Adipocyte (in vitro differentiated cells): ENCODE measurements around the gene PTPN20.

ENCODE experiments used
- DNase-seq: peaks from one replicate; pipeline ENCODE4 v3.0.0-alpha.2; 2015; ENCODE audit warnings: low read depth
- H3K27me3 ChIP-seq: replicated peaks from 2 replicates; pipeline ENCODE4 v1.7.0; 2013; ENCODE audit warnings: mild to moderate bottlenecking, low read length, moderate library complexity; ENCODE audit not compliant: control insufficient read depth, insufficient read depth
- H3K36me3 ChIP-seq: 2 replicates; pipeline ENCODE4 v1.7.0; 2013; ENCODE audit warnings: low read length, mild to moderate bottlenecking, moderate library complexity; ENCODE audit not compliant: control insufficient read depth, insufficient read depth, severe bottlenecking
- H3K4me1 ChIP-seq: 2 replicates; pipeline ENCODE4 v1.7.0; 2013; ENCODE audit warnings: mild to moderate bottlenecking, low read length, moderate library complexity; ENCODE audit not compliant: control insufficient read depth, insufficient read depth
- H3K4me3 ChIP-seq: 2 replicates; pipeline ENCODE4 v1.7.0; 2013; ENCODE audit warnings: mild to moderate bottlenecking, low read length, moderate library complexity
- H3K9ac ChIP-seq: 2 replicates; pipeline ENCODE4 v1.7.0; 2013; ENCODE audit warnings: mild to moderate bottlenecking, low read length, moderate library complexity
- H3K9me3 ChIP-seq: 2 replicates; pipeline ENCODE4 v1.7.0; 2013; ENCODE audit warnings: mild to moderate bottlenecking, low read length, moderate library complexity; ENCODE audit not compliant: control insufficient read depth

Gene PTPN20

DNA sequence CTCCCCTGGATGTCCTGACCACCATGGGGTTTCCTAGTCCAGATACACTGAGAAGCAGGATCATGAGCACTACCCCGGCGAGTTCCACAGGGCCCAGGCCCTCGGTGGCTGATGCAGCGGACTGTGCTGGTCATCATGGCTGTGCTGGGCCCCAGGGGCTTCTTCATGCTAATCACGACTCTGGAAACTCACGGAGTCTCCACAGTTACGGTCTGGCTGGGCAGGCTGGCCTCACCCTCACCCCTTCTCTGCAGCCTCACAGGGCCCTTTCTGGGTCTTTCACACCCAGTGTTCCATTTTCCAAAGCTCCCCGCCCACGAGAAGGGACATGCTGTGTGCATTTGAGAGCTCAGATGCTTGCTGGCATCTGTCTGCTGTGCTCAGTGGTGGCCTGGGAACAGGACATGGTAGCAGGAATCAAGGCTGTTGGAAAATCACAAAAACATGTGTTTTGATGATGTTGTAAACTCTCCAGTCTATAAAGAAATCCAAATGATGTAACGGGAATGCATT is 119.0 kb downstream of the PTPN20 start:
- H3K9ac ChIP-seq = peak overlapping the region; percentile 44
- no peaks in the 10 kb centered on the region for H3K9me3 ChIP-seq
- peaks cover 37% of the 10 kb centered on the region for H3K4me1 ChIP-seq
- no peak overlapping the region for H3K4me3 ChIP-seq
- H3K36me3 ChIP-seq = no peaks in the 10 kb centered on the region
- no peaks in the 10 kb centered on the region for H3K27me3 ChIP-seq
- DNase-seq = no peak

DNA sequence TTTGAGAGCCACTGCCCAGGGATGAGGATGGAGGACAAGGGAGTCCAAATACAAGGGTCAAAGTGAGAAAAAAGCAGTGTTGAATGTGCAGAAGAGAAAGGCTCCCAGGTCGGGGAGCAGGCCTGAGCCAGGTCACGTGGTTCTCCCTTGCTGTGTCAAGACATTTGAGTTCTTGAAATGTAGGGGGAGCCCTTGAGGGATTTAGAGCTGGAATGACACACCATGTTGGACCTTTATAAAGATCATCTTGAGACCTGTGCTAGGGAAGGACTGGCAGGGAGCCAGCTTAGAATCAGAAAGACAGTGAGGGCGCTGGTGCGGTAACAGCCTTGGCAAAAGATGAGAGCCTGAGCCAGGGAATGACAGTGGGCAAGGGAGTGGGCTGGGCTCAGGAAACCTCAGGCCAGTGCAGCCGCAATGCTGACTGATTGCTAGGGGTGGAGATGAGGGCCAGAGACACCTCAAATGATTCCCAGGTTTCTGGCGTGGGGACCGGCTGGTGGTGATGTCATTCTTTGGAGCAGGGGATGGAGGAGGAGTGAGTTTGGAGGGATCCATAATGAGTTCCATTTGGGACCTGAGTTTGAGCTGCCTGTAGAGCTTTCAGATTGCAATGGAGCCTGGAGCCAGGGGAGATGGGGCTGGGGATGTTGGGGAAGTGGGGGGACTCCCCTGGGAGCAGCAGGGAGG is 120.1 kb downstream of the PTPN20 start:
- H3K4me1 ChIP-seq = peaks cover 30% of the 10 kb centered on the region
- no peaks in the 10 kb centered on the region for H3K27me3 ChIP-seq
- no peaks in the 10 kb centered on the region for H3K9me3 ChIP-seq
- H3K36me3 ChIP-seq = no peaks in the 10 kb centered on the region
- no peak for DNase-seq
- H3K4me3 ChIP-seq = no peak overlapping the region
- no peak overlapping the region for H3K9ac ChIP-seq

DNA sequence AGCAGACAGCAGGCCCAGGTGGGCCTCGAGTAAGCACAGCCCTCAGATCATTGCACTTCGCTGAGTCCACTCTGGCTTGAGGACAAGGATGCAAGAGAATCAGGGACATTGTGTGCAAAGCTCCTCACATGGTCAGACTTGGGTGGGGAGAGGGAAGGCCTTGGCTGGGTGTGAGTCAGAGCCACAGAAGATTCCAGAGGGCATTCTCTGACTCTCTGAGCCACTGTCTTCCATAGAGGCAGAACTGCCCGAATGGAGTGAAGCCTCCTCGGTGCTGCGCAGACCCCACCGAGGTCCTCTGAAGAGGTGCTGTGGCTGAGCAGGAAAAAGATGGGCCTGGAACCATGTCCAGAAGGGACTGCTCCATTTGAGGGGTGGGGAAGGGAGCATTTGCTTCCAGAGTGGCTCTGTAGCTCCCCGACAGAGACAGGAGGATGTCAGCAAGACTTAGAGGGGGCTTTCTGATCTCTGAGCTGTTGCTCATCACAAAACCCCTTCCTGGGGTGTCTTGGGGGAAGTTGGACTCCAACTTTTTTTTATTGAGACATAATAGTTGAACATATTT is 120.8 kb downstream of the PTPN20 start:
- H3K9me3 ChIP-seq = no peaks in the 10 kb centered on the region
- H3K9ac ChIP-seq = no peak overlapping the region
- peak; percentile 54 for DNase-seq
- H3K4me1 ChIP-seq = peaks cover 30% of the 10 kb centered on the region
- H3K27me3 ChIP-seq = no peaks in the 10 kb centered on the region
- no peaks in the 10 kb centered on the region for H3K36me3 ChIP-seq
- H3K4me3 ChIP-seq = no peak overlapping the region

DNA sequence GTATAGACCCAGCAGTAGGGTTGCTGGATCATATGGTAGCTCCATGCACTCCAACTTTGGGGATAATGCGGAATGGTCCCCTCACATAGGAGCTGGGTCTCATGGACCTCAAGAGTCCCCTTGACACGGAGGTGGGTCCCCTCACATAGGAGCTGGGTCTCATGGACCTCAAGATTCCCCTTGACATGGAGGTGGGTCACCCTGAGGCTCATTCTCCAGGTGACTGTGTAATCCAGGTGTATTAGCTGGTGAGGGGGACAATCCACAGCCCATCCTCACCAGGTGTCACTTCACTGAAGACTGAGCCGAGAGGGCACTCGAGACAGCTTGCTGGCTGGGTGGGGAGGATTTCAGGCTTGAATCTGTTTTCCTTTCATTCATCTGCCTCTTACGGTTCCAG is 121.9 kb downstream of the PTPN20 start:
- H3K4me1 ChIP-seq = peaks cover 35% of the 10 kb centered on the region
- no peaks in the 10 kb centered on the region for H3K36me3 ChIP-seq
- no peak for DNase-seq
- no peaks in the 10 kb centered on the region for H3K9me3 ChIP-seq
- H3K27me3 ChIP-seq = no peaks in the 10 kb centered on the region
- no peak overlapping the region for H3K9ac ChIP-seq
- no peak overlapping the region for H3K4me3 ChIP-seq

DNA sequence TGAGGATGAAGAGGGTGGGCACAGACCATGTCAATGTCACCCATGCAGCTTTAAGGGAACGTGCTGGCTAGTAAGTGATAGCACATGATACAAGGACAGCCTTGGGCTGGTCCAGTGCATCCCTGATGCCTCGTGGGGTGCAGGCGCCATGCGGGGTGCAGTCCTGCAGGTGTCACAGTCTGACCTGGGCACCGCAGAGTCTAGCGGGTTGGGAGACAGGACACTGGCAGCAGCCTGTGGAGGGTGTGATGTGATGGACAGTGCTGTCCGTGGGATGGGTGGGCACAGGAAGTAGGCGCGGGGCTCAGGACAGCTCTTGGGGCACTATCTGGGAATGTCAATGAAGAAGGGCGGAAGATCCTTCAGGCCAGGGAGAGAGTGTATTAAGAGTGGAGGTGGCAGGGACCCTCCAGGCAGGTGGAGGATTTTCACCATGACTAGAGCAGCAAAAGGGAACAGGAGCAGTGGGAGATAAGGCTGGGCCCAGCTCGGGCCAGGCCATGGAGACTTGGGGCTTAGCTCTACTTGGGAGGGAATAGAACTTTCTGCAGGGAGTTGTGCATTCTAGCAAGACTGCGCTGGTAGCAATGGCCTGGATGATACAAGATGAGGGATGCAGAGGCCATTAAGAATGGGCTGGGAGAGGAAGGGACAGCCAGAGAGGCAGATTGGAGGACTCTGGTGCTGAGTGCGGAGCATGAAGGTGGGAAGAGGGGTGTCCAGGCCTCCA is 122.5 kb downstream of the PTPN20 start:
- Histone ChIP-seq H3K27me3 (no peaks in the 10 kb centered on the region), H3K9ac (no peak overlapping the region), H3K4me3 (no peak overlapping the region), H3K9me3 (no peaks in the 10 kb centered on the region), H3K36me3 (no peaks in the 10 kb centered on the region), H3K4me1 (peaks cover 35% of the 10 kb centered on the region)
- no peak for DNase-seq

DNA sequence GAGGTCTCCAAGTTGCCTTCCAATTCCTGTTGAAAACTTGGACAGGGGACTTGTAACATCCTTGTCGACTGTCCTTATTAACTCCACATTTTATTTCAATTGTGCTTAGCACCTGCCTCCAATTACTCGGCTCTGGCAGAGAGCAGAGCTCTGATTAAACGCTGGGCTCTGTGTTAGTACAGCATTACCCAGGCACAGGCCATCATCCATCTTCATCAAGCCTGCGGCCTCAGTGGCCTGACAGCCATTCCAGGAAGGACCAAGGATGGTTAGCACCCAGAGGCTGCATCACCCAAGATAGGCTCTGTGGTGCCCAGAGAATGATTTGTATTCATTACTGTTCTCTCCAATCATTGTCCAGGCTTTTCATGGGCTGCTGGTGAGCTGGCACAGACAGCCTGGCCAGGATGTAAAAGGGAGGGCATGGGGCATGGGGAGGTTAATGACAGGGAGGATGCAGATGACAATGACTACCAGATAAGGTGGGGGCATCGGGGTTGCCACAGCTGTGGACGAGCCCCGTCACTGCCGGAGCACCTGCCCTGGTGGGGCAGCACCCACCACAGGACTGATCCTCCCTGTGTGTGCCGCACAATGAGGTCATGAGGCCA is 123.3 kb downstream of the PTPN20 start:
- Histone ChIP-seq H3K27me3 (no peaks in the 10 kb centered on the region), H3K4me3 (no peak overlapping the region), H3K9me3 (no peaks in the 10 kb centered on the region), H3K36me3 (no peaks in the 10 kb centered on the region), H3K4me1 (peaks cover 30% of the 10 kb centered on the region), H3K9ac (no peak overlapping the region)
- DNase-seq = no peak

DNA sequence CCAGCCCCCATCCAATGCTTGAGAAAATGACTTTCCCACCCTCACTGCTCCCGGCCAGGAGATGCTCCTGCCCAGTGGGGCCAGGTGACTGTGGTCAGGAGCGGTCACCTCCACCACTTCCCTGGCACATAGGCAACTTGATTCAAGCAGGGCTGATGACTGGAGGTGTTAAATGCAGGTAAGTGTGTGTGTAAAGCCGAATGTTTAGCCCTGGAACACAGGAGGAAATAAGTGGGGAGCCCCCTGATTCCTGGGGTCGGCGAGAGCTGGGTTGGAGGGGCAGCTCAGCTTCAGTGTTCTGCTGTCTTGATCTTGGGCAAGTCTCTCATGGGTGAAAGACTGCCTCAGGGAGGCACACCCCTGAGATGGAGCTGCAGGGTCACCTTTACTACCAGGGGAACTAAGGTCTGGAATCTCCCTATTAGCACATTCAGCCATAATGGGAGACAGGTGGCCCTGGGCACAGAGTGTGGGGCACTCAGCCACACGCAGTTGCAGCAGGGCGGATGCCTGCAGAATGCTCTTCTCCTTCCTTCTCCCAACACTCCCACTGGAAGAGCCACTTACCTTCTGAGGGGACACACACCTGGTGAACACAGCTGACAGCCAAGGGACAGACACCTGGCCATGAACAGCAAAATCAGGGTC is 124.1 kb downstream of the PTPN20 start:
- no peak overlapping the region for H3K4me3 ChIP-seq
- no peaks in the 10 kb centered on the region for H3K9me3 ChIP-seq
- H3K4me1 ChIP-seq = peaks cover 23% of the 10 kb centered on the region
- no peak overlapping the region for H3K9ac ChIP-seq
- DNase-seq = no peak
- no peaks in the 10 kb centered on the region for H3K27me3 ChIP-seq
- H3K36me3 ChIP-seq = no peaks in the 10 kb centered on the region

DNA sequence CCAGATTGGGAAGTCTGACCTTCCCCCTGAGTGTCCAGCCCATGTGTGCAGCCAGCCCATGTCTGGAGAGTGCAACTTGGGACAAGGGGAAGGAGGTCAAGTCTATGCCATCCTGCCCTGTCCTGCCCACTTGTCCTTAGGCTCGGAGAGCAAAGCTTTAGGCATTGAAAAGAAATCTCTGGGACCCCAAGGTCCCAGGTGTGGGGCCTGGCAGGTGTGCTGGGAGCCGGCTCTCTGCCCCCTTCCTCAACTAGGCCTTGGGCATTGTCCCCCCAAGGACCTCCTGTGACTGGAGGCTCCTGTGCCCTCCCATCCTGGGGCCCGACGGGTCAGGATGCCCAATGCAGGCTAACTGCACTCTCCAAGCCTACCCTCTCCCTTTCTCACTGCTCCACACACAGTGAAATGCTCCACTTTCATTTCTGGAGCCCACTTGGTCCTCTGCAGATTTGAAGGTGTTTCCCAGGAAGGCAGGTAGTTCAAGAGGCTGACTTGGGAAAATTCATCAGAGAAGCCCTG is 124.7 kb downstream of the PTPN20 start:
- no peak for DNase-seq
- H3K9ac ChIP-seq = no peak overlapping the region
- H3K4me1 ChIP-seq = peaks cover 17% of the 10 kb centered on the region
- no peaks in the 10 kb centered on the region for H3K36me3 ChIP-seq
- no peaks in the 10 kb centered on the region for H3K27me3 ChIP-seq
- H3K4me3 ChIP-seq = no peak overlapping the region
- H3K9me3 ChIP-seq = no peaks in the 10 kb centered on the region

DNA sequence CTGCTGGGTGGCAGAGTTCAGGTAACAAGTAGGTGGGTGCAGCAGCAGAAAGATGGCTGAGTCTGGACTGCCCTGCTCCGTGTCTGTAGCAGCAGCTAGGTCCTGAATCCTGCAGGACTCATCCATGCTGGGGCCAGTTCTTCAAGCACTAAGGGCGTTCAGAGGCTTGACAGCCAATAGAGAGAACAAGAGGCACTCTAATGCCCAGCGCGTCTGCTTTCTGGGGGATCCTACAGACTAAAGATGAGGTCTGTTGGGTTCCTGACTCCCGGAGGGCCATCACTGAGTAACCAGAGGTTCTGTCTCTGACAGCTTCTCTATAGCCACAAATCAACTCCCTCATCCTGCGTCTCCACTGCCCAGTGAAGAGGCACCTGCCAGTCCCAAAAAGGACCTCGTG is 125.5 kb downstream of the PTPN20 start:
- Histone ChIP-seq H3K9ac (no peak overlapping the region), H3K4me1 (peaks cover 13% of the 10 kb centered on the region), H3K4me3 (no peak overlapping the region), H3K27me3 (no peaks in the 10 kb centered on the region), H3K9me3 (no peaks in the 10 kb centered on the region), H3K36me3 (no peaks in the 10 kb centered on the region)
- no peak for DNase-seq

DNA sequence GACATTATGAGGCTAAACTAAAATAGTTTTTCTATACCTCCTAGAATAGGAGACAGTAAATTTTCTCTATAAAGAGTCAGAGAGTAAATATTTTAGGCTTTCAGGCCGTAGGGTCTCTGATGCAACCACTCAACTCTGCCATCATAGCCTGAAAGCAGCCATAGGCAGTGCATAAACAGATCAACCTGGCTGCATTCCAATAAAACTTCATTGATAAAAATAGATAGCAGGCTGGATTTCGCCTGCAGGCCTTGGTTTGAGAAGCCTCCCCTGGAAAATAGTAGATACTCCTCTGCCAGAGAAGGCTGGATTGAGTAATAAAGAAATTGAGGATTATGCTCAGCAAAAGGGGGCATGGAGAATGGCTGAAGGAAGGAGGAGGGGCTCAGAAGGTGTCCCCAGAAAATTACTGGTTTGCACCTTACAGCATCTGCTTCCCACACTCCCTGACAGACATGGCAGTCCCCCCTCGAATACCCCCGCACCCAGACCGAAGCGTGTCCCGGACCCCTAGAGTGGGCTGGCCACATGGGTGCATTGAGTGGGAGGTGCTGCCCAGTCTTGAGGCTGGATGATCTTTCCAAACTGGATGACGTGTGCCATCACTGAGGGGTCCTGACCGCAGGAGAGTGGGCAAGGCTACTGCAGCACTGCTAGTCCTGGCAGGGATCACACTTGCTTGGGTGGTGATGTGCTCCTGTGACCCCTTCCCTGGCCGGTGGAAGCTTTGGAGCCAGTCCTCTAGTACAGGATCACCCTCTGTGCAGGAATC is 126.6 kb downstream of the PTPN20 start:
- H3K27me3 ChIP-seq = no peaks in the 10 kb centered on the region
- DNase-seq = no peak
- no peak overlapping the region for H3K4me3 ChIP-seq
- H3K4me1 ChIP-seq = peaks cover 10% of the 10 kb centered on the region
- no peaks in the 10 kb centered on the region for H3K9me3 ChIP-seq
- H3K36me3 ChIP-seq = no peaks in the 10 kb centered on the region
- H3K9ac ChIP-seq = no peak overlapping the region
